Measurements from ENCODE around the gene IQCE. TPM values are rescaled to one million over a fixed set of nuclear protein-coding genes. Genes with fewer than 3 reads are reported as not detected.

IQCE gene
- total RNA-seq: 5.8 and 7.2 TPM in 2 replicates

DNA sequence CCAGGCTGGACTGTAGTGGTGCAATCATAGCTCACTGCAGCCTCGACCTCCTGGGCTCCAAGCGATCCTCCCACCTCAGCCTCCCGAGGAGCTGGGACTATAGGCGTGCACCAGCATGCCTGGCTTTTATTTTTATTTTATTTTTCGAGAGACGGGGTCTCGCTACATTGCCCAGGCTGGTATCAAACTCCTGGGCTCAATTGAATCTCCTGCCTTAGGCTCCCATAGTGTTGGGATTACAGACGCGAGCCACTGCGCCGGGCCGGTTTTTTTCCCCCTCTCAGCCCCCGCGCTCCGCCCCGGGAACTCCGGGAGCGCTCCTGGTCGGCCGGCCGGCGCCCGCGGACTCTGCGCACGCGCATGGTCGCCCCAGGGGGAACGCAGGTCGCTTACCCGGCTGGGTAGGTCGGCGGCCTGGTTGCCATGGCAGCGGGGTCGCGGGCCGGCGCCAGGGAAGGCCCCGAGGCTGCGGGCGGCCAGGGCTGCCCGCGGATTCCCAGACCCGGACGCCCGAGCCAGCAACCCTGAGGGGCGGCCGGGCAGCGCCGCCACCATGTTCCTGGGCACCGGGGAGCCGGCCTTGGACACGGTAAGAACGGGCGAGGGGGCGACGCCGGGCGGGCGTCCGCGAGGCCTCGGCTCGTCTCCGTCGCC is at the start of gene IQCE:
TSS of gene IQCE (plus strand) at position 351 of the 654 bp plus-strand sequence. CDS start at position 554, 203 bp downstream.

GRCh38 chr7:2519119-2519930 is 39.5 kb upstream of the IQCE start, which contains the start of gene LFNG:
TSS of gene LFNG (plus strand) at chr7:2519774. CDS start at chr7:2519862, 88 bp downstream.

GRCh38 chr7:2555121-2556052 is 3.4 kb upstream of the IQCE start, which contains the start of gene BRAT1:
TSS of gene BRAT1 (minus strand) at chr7:2555524. CDS start at chr7:2554431, 1,093 bp downstream.

GRCh38 chr7:2631946-2632732 is 73.4 kb downstream of the IQCE start, which contains the start of gene TTYH3:
TSS of gene TTYH3 (plus strand) at chr7:2631986. CDS start at chr7:2632156, 170 bp downstream.

Other genes with a start within 250 kb of the IQCE start
- gene SNX8, start 244.5 kb upstream of the IQCE start, total RNA-seq: 7.5 and 8.4 TPM in 2 replicates
- gene EIF3B, start 204.2 kb upstream of the IQCE start, total RNA-seq: 254 and 325 TPM in 2 replicates
- 0.43 and 1.7 TPM in 2 replicates for gene CHST12, start 155.4 kb upstream of the IQCE start, total RNA-seq
- not detected in 2 replicates for gene GRIFIN, start 82.6 kb upstream of the IQCE start, total RNA-seq
- 2.1 and 18.6 TPM in 2 replicates for gene LFNG, start 39.2 kb upstream of the IQCE start, total RNA-seq
- gene BRAT1, start 3.5 kb upstream of the IQCE start, total RNA-seq: 23.4 and 34.7 TPM in 2 replicates
- gene TTYH3, start 73.0 kb downstream of the IQCE start, total RNA-seq: 16.6 and 32.5 TPM in 2 replicates
- gene AMZ1, start 129.2 kb downstream of the IQCE start, total RNA-seq: under 0.01 and 0.24 TPM in 2 replicates